ENCODE results near the gene EIF4G3.

GRCh38 chr1:20790785-20791184 is 385.9 kb downstream of the EIF4G3 start:
- TF ChIP-seq CTCF (conservative IDR thresholded peaks at IDR 0.05) (no peak), ZFX (IDR thresholded peaks at IDR 0.05) (no peak)

Measured in C4-2B (cell line).